ENCODE results near the gene HEPACAM. TPM values are rescaled to one million over a fixed set of nuclear protein-coding genes. Genes with fewer than 3 reads are reported as not detected.

HEPACAM gene
- polyA plus RNA-seq, 2 of the 4 experiments (the other 2 are of a cell fraction), result not detected

DNA sequence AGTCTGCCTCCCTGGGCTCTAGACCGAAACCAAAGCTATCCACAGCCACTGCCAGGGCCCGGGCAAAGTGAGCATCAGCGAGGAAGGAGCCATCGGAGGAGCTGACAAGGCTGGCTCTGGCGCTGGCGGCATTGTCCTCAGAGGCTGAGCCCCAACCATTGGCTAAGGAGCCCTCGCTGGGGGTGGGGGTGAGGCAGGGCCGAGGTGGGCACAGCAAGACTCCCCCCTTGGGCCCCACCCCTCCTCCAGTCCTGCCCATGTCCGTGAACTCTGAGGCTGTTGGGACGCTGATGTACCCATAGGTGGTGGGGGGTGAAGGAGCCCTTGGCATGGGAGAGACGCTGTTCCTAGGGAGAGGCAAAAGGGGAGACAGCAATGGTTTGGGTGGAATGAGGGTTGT is 49.4 kb downstream of the HEPACAM start:
- FAIRE-seq, result no peak
- Histone ChIP-seq H3K4me2 (no peak overlapping the region), H3K4me1 (no peaks in the 10 kb centered on the region), H3K27ac (no peak overlapping the region), H3K4me3 (no peak overlapping the region), H3K9me3 (no peaks in the 10 kb centered on the region)
- TF ChIP-seq KDM5A (IDR thresholded peaks at IDR 0.05) (no peak), SREBF2 (IDR thresholded peaks at IDR 0.05) (no peak), HOXB13 (CRISPR knock-in tag; IDR thresholded peaks at IDR 0.05; ENCODE audit: low read depth) (no peak), TP53 (CRISPR knock-in tag; IDR thresholded peaks at IDR 0.05) (no peak), ESRRA (IDR thresholded peaks at IDR 0.05; ENCODE audit: borderline replicate concordance, low read length) (no peak), ZC3H11A (IDR thresholded peaks at IDR 0.05) (no peak), NPAS2 (CRISPR knock-in tag; IDR thresholded peaks at IDR 0.05; ENCODE audit: borderline replicate concordance) (no peak), SMC3 (IDR thresholded peaks at IDR 0.05) (no peak), ZSCAN20 (CRISPR knock-in tag; IDR thresholded peaks at IDR 0.05) (no peak), HOXB5 (CRISPR knock-in tag; IDR thresholded peaks at IDR 0.05) (no peak), POLR2AphosphoS2 (conservative IDR thresholded peaks at IDR 0.05; ENCODE audit: low read length) (no peak), CHD2 (IDR thresholded peaks at IDR 0.05; ENCODE audit: low read length, partially characterized antibody) (no peak)
- TF ChIP-seq, protein P1, sequence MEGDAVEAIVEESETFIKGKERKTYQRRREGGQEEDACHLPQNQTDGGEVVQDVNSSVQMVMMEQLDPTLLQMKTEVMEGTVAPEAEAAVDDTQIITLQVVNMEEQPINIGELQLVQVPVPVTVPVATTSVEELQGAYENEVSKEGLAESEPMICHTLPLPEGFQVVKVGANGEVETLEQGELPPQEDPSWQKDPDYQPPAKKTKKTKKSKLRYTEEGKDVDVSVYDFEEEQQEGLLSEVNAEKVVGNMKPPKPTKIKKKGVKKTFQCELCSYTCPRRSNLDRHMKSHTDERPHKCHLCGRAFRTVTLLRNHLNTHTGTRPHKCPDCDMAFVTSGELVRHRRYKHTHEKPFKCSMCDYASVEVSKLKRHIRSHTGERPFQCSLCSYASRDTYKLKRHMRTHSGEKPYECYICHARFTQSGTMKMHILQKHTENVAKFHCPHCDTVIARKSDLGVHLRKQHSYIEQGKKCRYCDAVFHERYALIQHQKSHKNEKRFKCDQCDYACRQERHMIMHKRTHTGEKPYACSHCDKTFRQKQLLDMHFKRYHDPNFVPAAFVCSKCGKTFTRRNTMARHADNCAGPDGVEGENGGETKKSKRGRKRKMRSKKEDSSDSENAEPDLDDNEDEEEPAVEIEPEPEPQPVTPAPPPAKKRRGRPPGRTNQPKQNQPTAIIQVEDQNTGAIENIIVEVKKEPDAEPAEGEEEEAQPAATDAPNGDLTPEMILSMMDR (IDR thresholded peaks at IDR 0.05), result no peak
- TF ChIP-seq, protein P2, sequence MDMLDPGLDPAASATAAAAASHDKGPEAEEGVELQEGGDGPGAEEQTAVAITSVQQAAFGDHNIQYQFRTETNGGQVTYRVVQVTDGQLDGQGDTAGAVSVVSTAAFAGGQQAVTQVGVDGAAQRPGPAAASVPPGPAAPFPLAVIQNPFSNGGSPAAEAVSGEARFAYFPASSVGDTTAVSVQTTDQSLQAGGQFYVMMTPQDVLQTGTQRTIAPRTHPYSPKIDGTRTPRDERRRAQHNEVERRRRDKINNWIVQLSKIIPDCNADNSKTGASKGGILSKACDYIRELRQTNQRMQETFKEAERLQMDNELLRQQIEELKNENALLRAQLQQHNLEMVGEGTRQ (IDR thresholded peaks at IDR 0.05), result no peak
- ChIA-PET CTCF (interaction anchor here (0.8 to 2.1 kb wide), 3 partner anchors 10 to 546 kb away, joined by 3 to 8 read pairs (median 7); no protein-coding TSS in a partner anchor), POLR2A (no interaction called here)
- DNase-seq (ENCODE audit: low read depth in 1 of 2, low spot score in 1 of 2), result no peak
- no peak for ATAC-seq
- WGBS (ENCODE audit: missing lambda C conversion rate), result 19% methylated on average over 3 of the region's 11 CpGs

DNA sequence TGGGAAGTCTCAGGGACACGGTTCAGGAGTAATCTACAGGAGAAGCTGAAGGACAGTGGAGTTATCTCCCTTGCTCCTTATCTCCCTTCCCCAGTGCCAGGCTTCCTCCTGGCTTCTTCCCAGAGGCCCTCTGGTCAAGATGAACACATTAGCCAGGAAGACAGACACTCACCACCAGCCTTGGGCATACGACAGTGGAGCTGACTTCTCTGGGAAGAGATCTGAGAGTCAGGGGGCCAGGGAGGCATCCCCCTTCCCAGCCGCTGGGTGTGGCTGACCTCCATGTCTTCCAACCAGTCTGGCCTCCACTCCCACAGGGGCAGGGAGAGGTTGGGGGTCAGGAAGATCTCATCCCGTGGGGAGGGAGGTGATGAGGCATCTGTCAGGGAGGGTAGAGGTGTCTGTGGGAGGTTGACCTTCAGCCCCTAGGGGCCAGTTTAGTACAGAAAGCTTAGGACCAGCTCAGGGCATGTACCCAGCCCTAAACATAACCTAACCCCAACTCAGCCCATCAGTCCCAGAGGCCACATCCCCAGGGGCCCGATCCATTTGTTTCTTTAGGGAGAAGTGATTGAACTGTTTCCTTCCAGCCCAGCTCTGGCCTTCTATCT is 50.9 kb downstream of the HEPACAM start:
- no peak overlapping the region for H3K27ac ChIP-seq
- no peak overlapping the region for H3K4me2 ChIP-seq
- 17% methylated on average over 3 of the region's 5 CpGs for WGBS (ENCODE audit: missing lambda C conversion rate)
- no peaks in the 10 kb centered on the region for H3K9me3 ChIP-seq
- no peak overlapping the region for H3K4me3 ChIP-seq
- CTCF ChIA-PET, result interaction anchor here (2.0 kb wide), 1 partner anchor 9 kb away, joined by 9 read pairs; no protein-coding TSS in a partner anchor
- H3K4me1 ChIP-seq, result no peaks in the 10 kb centered on the region
- no peak for DNase-seq (ENCODE audit: low read depth in 1 of 2, low spot score in 1 of 2)
- TF ChIP-seq JUN (IDR thresholded peaks at IDR 0.05), result no peak
- TF ChIP-seq SREBF2 (IDR thresholded peaks at IDR 0.05), result no peak
- TF ChIP-seq, protein P3, sequence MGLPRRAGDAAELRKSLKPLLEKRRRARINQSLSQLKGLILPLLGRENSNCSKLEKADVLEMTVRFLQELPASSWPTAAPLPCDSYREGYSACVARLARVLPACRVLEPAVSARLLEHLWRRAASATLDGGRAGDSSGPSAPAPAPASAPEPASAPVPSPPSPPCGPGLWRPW (IDR thresholded peaks at IDR 0.05), result no peak
- TF ChIP-seq POLR2AphosphoS2 (conservative IDR thresholded peaks at IDR 0.05; ENCODE audit: low read length), result no peak
- TF ChIP-seq EP300 (IDR thresholded peaks at IDR 0.05), result no peak
- TF ChIP-seq NFE2L2 (conservative IDR thresholded peaks at IDR 0.05; ENCODE audit: low read length), result no peak
- TF ChIP-seq ZNF302 (CRISPR knock-in tag; IDR thresholded peaks at IDR 0.05), result no peak
- TF ChIP-seq FOSL2 (IDR thresholded peaks at IDR 0.05), result no peak
- TF ChIP-seq FOSL2 (CRISPR knock-in tag; IDR thresholded peaks at IDR 0.05), result no peak
- TF ChIP-seq, protein P4, sequence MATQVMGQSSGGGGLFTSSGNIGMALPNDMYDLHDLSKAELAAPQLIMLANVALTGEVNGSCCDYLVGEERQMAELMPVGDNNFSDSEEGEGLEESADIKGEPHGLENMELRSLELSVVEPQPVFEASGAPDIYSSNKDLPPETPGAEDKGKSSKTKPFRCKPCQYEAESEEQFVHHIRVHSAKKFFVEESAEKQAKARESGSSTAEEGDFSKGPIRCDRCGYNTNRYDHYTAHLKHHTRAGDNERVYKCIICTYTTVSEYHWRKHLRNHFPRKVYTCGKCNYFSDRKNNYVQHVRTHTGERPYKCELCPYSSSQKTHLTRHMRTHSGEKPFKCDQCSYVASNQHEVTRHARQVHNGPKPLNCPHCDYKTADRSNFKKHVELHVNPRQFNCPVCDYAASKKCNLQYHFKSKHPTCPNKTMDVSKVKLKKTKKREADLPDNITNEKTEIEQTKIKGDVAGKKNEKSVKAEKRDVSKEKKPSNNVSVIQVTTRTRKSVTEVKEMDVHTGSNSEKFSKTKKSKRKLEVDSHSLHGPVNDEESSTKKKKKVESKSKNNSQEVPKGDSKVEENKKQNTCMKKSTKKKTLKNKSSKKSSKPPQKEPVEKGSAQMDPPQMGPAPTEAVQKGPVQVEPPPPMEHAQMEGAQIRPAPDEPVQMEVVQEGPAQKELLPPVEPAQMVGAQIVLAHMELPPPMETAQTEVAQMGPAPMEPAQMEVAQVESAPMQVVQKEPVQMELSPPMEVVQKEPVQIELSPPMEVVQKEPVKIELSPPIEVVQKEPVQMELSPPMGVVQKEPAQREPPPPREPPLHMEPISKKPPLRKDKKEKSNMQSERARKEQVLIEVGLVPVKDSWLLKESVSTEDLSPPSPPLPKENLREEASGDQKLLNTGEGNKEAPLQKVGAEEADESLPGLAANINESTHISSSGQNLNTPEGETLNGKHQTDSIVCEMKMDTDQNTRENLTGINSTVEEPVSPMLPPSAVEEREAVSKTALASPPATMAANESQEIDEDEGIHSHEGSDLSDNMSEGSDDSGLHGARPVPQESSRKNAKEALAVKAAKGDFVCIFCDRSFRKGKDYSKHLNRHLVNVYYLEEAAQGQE (IDR thresholded peaks at IDR 0.05), result no peak
- no peak for TF ChIP-seq CBX2 (IDR thresholded peaks at IDR 0.05; ENCODE audit: borderline replicate concordance, low read depth)
- no peak for TF ChIP-seq PHF8 (IDR thresholded peaks at IDR 0.05; ENCODE audit: borderline replicate concordance, low read depth)
- no peak for TF ChIP-seq CBX8 (IDR thresholded peaks at IDR 0.05)
- no peak for TF ChIP-seq MYC (IDR thresholded peaks at IDR 0.05; ENCODE audit: borderline replicate concordance, low read length)
- TF ChIP-seq MAFK (IDR thresholded peaks at IDR 0.05; ENCODE audit: partially characterized antibody), result no peak
- no peak for TF ChIP-seq RCOR1 (IDR thresholded peaks at IDR 0.05; ENCODE audit: low read depth, low read length)
- TF ChIP-seq KDM1A (IDR thresholded peaks at IDR 0.05; ENCODE audit: low read depth), result no peak
- TF ChIP-seq, protein P5, sequence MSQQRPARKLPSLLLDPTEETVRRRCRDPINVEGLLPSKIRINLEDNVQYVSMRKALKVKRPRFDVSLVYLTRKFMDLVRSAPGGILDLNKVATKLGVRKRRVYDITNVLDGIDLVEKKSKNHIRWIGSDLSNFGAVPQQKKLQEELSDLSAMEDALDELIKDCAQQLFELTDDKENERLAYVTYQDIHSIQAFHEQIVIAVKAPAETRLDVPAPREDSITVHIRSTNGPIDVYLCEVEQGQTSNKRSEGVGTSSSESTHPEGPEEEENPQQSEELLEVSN (IDR thresholded peaks at IDR 0.05; ENCODE audit: borderline replicate concordance, low read depth), result no peak
- ATAC-seq, result no peak
- POLR2A ChIA-PET, result no interaction called here
- FAIRE-seq, result no peak

Data from A549 (cell line).